H1 (cell line): ENCODE data around the gene AGER. TPM values are rescaled to one million over a fixed set of nuclear protein-coding genes. Genes with fewer than 3 reads are reported as not detected.

Experiments
- CTCF ChIA-PET: fragments of 300-600 bp; sonication (Branson Sonifier 250); formaldehyde crosslinking; loops from one replicate; lab custom pipeline; 2021; ENCODE audit not compliant: partially characterized antibody; lab: Charles Lee
- POLR2A ChIA-PET: fragments of 300-600 bp; sonication (Branson Sonifier 250); formaldehyde crosslinking; loops from one replicate; lab custom pipeline; 2021; ENCODE audit warnings: inconsistent platforms; ENCODE audit not compliant: partially characterized antibody; lab: Charles Lee
- DNase-seq, 2 experiments: peaks; one replicate each; pipeline versions ENCODE4 v3.0.0 to v3.0.0-alpha.2; 2010 to 2022; ENCODE audit warnings: low spot score in 2 of 2, low read depth in 1 of 2, mixed read lengths in 1 of 2
- FAIRE-seq: peaks from 2 replicates; lab custom pipeline; 2011; peaks lifted over from hg19 to GRCh38; lab: Jason Lieb, UNC
- H2AFZ ChIP-seq: 2 replicates; pipeline ENCODE4 v1.8.1; 2012; ENCODE audit warnings: low read length, inconsistent platforms
- H2AK5ac ChIP-seq: 2 replicates; pipeline ENCODE4 v1.6.1; 2013; ENCODE audit warnings: low read depth, low read length
- H2BK120ac ChIP-seq: replicated peaks from 2 replicates; pipeline ENCODE3; 2013; ENCODE audit warnings: low read depth, low read length, inconsistent platforms
- H2BK12ac ChIP-seq: 2 replicates; pipeline ENCODE4 v1.6.1; 2013; ENCODE audit warnings: low read depth, low read length
- H2BK15ac ChIP-seq: 2 replicates; pipeline ENCODE4 v1.6.1; 2013; ENCODE audit warnings: low read length
- H2BK20ac ChIP-seq: 2 replicates; pipeline ENCODE4 v1.6.1; 2013; ENCODE audit warnings: low read length
- H2BK5ac ChIP-seq: 2 replicates; pipeline ENCODE4 v1.6.1; 2013; ENCODE audit warnings: low read depth, low read length
- H3K14ac ChIP-seq: 2 replicates; pipeline ENCODE4 v1.6.1; 2013; ENCODE audit warnings: inconsistent platforms; ENCODE audit not compliant: insufficient read length
- H3K18ac ChIP-seq: 2 replicates; pipeline ENCODE4 v1.6.1; 2013; ENCODE audit warnings: low read length; ENCODE audit errors: extremely low read depth
- H3K23ac ChIP-seq: 2 replicates; pipeline ENCODE4 v1.6.1; 2013; ENCODE audit warnings: inconsistent platforms; ENCODE audit not compliant: insufficient read length
- H3K23me2 ChIP-seq: 2 replicates; pipeline ENCODE4 v1.6.1; 2013; ENCODE audit warnings: low read depth, low read length
- H3K27ac ChIP-seq: 2 replicates; pipeline ENCODE4 v1.6.1; 2011; ENCODE audit warnings: low read depth, low read length, inconsistent platforms
- H3K27me3 ChIP-seq, 4 experiments: replicated peaks in 1 of 4; 1 replicate in 1 of 4; 2 replicates in 3 of 4; pipeline versions ENCODE4 v1.6.1 to v1.8.1; 2011 to 2013; ENCODE audit warnings: low read length in 3 of 4, mild to moderate bottlenecking in 3 of 4, inconsistent platforms in 2 of 4, mixed read lengths in 2 of 4, moderate library complexity in 1 of 4; ENCODE audit not compliant: control insufficient read depth in 3 of 4, insufficient read depth in 3 of 4; ENCODE audit errors: extremely low read depth in 1 of 4
- H3K36me3 ChIP-seq, 4 experiments: 2 replicates each; pipeline versions ENCODE4 v1.6.1 to v1.8.1; 2011 to 2013; ENCODE audit warnings: mild to moderate bottlenecking in 4 of 4, low read length in 3 of 4, moderate library complexity in 2 of 4, control low read depth in 1 of 4, inconsistent platforms in 1 of 4; ENCODE audit not compliant: insufficient read depth in 4 of 4, control insufficient read depth in 2 of 4
- H3K4ac ChIP-seq: replicated peaks from 2 replicates; pipeline ENCODE3; 2013; ENCODE audit warnings: low read length, low read depth, mixed read lengths, inconsistent platforms; ENCODE audit not compliant: insufficient read length
- H3K4me1 ChIP-seq, 4 experiments: replicated peaks in 1 of 4; 1 replicate in 1 of 4; 2 replicates in 3 of 4; pipeline versions ENCODE4 v1.6.1 to v1.8.1; 2011 to 2013; ENCODE audit warnings: low read length in 3 of 4, inconsistent platforms in 2 of 4, mixed read lengths in 1 of 4; ENCODE audit not compliant: insufficient read depth in 4 of 4, control insufficient read depth in 3 of 4
- H3K4me2 ChIP-seq, 2 experiments: 2 replicates each; pipeline versions ENCODE4 v1.6.1 to v1.8.1; 2011 to 2013; ENCODE audit warnings: low read depth in 2 of 2, low read length in 2 of 2, control low read depth in 1 of 2, inconsistent platforms in 1 of 2, mild to moderate bottlenecking in 1 of 2; ENCODE audit not compliant: insufficient read depth in 1 of 2
- H3K4me3 ChIP-seq, 4 experiments: fragments of 200-600, 300-600 bp in 1 of 4; sonication (generic), shearing (Covaris generic), sonication (Bioruptor Twin) in 1 of 4; 2 replicates each; pipeline versions ENCODE4 v1.5.1 to v1.8.1; 2011 to 2016; ENCODE audit warnings: low read length in 4 of 4, low read depth in 3 of 4, control low read depth in 2 of 4, inconsistent platforms in 2 of 4, mild to moderate bottlenecking in 2 of 4, mixed read lengths in 1 of 4, moderate library complexity in 1 of 4; ENCODE audit not compliant: insufficient read depth in 2 of 4; ENCODE audit errors: extremely low read depth in 1 of 4
- H3K56ac ChIP-seq: replicated peaks from 2 replicates; pipeline ENCODE3; 2013; ENCODE audit warnings: low read depth, mild to moderate bottlenecking, mixed read lengths, low read length, inconsistent platforms; ENCODE audit not compliant: insufficient read length
- H3K79me1 ChIP-seq: 2 replicates; pipeline ENCODE4 v1.6.1; 2013; ENCODE audit warnings: low read depth, low read length, control low read depth
- H3K79me2 ChIP-seq, 2 experiments: 2 replicates each; pipeline versions ENCODE4 v1.6.1 to v1.8.1; 2012 to 2013; ENCODE audit warnings: low read length in 2 of 2, mild to moderate bottlenecking in 2 of 2, inconsistent platforms in 1 of 2; ENCODE audit not compliant: insufficient read depth in 2 of 2, control insufficient read depth in 1 of 2
- H3K9ac ChIP-seq, 4 experiments: replicated peaks in 1 of 4; 1 replicate in 1 of 4; 2 replicates in 3 of 4; pipeline versions ENCODE4 v1.6.1 to v1.8.1; 2011 to 2013; ENCODE audit warnings: low read depth in 3 of 4, low read length in 3 of 4, control low read depth in 2 of 4, mild to moderate bottlenecking in 2 of 4, moderate library complexity in 2 of 4, inconsistent platforms in 1 of 4; ENCODE audit errors: extremely low read depth in 1 of 4
- H3K9me3 ChIP-seq, 2 experiments: 2 replicates each; pipeline versions ENCODE4 v1.6.1 to v1.8.1; 2012 to 2013; ENCODE audit warnings: mild to moderate bottlenecking in 2 of 2, moderate library complexity in 2 of 2, control low read depth in 1 of 2, inconsistent platforms in 1 of 2, low read depth in 1 of 2, low read length in 1 of 2, mixed read lengths in 1 of 2; ENCODE audit not compliant: insufficient read depth in 2 of 2
- H4K20me1 ChIP-seq, 2 experiments: replicated peaks in 1 of 2; 2 replicates each; pipeline versions ENCODE3 to v1.8.1; 2011 to 2013; ENCODE audit warnings: inconsistent platforms in 2 of 2, low read length in 2 of 2, mild to moderate bottlenecking in 1 of 2; ENCODE audit not compliant: insufficient read depth in 2 of 2, control insufficient read depth in 1 of 2
- H4K5ac ChIP-seq: 2 replicates; pipeline ENCODE4 v1.6.1; 2013; ENCODE audit warnings: low read length, low read depth, mixed read lengths, inconsistent platforms; ENCODE audit not compliant: insufficient read length
- H4K8ac ChIP-seq: 2 replicates; pipeline ENCODE4 v1.8.0; 2013; ENCODE audit warnings: mild to moderate bottlenecking, moderate library complexity, low read length, inconsistent platforms; ENCODE audit not compliant: insufficient read depth; ENCODE audit errors: extremely low read depth
- H4K91ac ChIP-seq: replicated peaks from 2 replicates; pipeline ENCODE3; 2013; ENCODE audit warnings: low read length, mixed read lengths, inconsistent platforms; ENCODE audit not compliant: insufficient read length
- KDM1A ChIP-seq: fragments of 200-600, 300-600 bp; sonication (generic); IDR thresholded peaks from 2 replicates; pipeline ENCODE4 v1.7.1; 2016; ENCODE audit warnings: mild to moderate bottlenecking, low read length, borderline replicate concordance
- RFX5 ChIP-seq: IDR thresholded peaks from 2 replicates; pipeline ENCODE4 v1.6.1; 2011; ENCODE audit warnings: low read depth, low read length, improper control_type of control experiment, borderline replicate concordance
- RXRA ChIP-seq: IDR thresholded peaks from 2 replicates; pipeline ENCODE4 v1.6.1; 2011; ENCODE audit warnings: low read depth, mild to moderate bottlenecking, low read length, moderate library complexity; ENCODE audit not compliant: insufficient read depth
- YY1 ChIP-seq: IDR thresholded peaks from 2 replicates; pipeline ENCODE4 v1.6.1; 2011; ENCODE audit warnings: low read depth, mild to moderate bottlenecking, low read length
- WGBS, 2 experiments: shearing (Covaris generic) in 1 of 2; methylation state at CpG; one replicate each; pipeline versions ENCODE4 v1.1.6 to v1.1.7; 2013 to 2015; ENCODE audit warnings: low lambda C conversion rate in 2 of 2, mixed read lengths in 2 of 2, inconsistent platforms in 1 of 2, low coverage in 1 of 2, missing lambda C conversion rate in 1 of 2; ENCODE audit not compliant: insufficient replicate concordance in 2 of 2, insufficient coverage in 1 of 2, insufficient read length in 1 of 2; ENCODE audit errors: extremely low coverage in 1 of 2, missing lambda C conversion rate in 1 of 2; 5-methylcytosine and 5-hydroxymethylcytosine counted together
- polyA plus RNA-seq, 7 experiments: library from polyadenylated mRNA; depleted of rRNA in 3 of 7; stranded (reverse) in 5 of 7; unstranded in 2 of 7; fragments of >200 nt in 5 of 7; fragments of 200-250 nt in 2 of 7; gene quantifications; 1 replicate in 5 of 7; 2 replicates in 1 of 7; 4 replicates in 1 of 7; pipeline versions ENCODE4 v1.2.1 to v1.2.3, GENCODE V29; 2011 to 2013; ENCODE audit warnings: missing spikeins in 2 of 7, mixed read lengths in 2 of 7
- total RNA-seq: library from RNA; stranded (reverse); fragmentation: NEBNext Ultra II Directional; extraction: Animal tissue kit (Norgen Biotek cat#: 25700); gene quantifications from 2 replicates; pipeline ENCODE4 v1.2.1, GENCODE V29; 2021

Gene AGER
- total and polyA plus RNA-seq, 2 of the 8 experiments (the other 6 are each of a cell fraction or from before 2014, with no cell fraction given): 3.8 to 10.9 TPM

- Histone ChIP-seq H4K91ac (no peak overlapping the region), H2AK5ac (no peak overlapping the region), H2AFZ (no peak overlapping the region), H3K9ac (no peak overlapping the region), H3K23me2 (no peaks in the 10 kb centered on the region), H3K4me3 (no peak overlapping the region), H4K8ac (no peak overlapping the region), H2BK12ac (no peak overlapping the region), H3K4me1 (no peaks in the 10 kb centered on the region), H4K5ac (no peak overlapping the region), H3K79me1 (no peaks in the 10 kb centered on the region; the same call in 1 of the 2 replicates), H3K36me3 (no peaks in the 10 kb centered on the region), H2BK5ac (no peak overlapping the region), H3K4me2 (no peak overlapping the region), H3K14ac (no peak overlapping the region), H3K27me3 (no peaks in the 10 kb centered on the region), H3K27ac (no peak overlapping the region), H2BK15ac (no peak overlapping the region), H3K18ac (no peak overlapping the region), H2BK120ac (no peak overlapping the region), H3K4ac (no peak overlapping the region), H3K9me3 (no peaks in the 10 kb centered on the region), H3K79me2 (no peaks in the 10 kb centered on the region), H4K20me1 (no peaks in the 10 kb centered on the region), H3K56ac (no peak overlapping the region), H2BK20ac (no peak overlapping the region), H3K23ac (no peak overlapping the region)
- ChIA-PET CTCF (no interaction called here), POLR2A (no interaction called here)
- no peak for DNase-seq
- WGBS, 2 experiments: 96% methylated on average over 1 of the region's 1 CpG; no CpG with 5 or more reads in 1 of the 2 experiments
- TF ChIP-seq RFX5 (no peak), KDM1A (no peak), RXRA (no peak), YY1 (no peak)
- FAIRE-seq: no peak
These were observed 24.9 kb upstream of the AGER start for GRCh38 chr6:32208996-32209395.
